B cell (primary cell): ENCODE results near the gene CFAP157. TPM values are rescaled to one million over a fixed set of nuclear protein-coding genes. Genes with fewer than 3 reads are reported as not detected.
A peak's percentile ranks its signal among the peaks of the same experiment; 100 is the strongest.

Source experiments
- ATAC-seq: fragments of 200-7000 bp; cut with Tn5 transposase; one replicate; pipeline ENCODE4 v1.10.0; 2021; ENCODE audit warnings: low read depth, mild to moderate bottlenecking, moderate number of reproducible peaks, moderate library complexity
- CTCF ChIA-PET: fragments of 350-600 bp; sonication (Branson Sonifier 250); formaldehyde crosslinking; loops from one replicate; lab custom pipeline; 2021; ENCODE audit warnings: antibody characterized with exemption, inconsistent platforms; lab: Charles Lee
- POLR2A ChIA-PET: fragments of 350-600 bp; sonication (Branson Sonifier 250); formaldehyde crosslinking; loops from one replicate; lab custom pipeline; 2021; ENCODE audit warnings: antibody characterized with exemption; lab: Charles Lee
- DNase-seq: peaks from one replicate; pipeline ENCODE4 v3.0.0; 2013
- H2AFZ ChIP-seq: 2 replicates; pipeline ENCODE4 v1.6.1; 2012; ENCODE audit warnings: mild to moderate bottlenecking, low read depth, low read length; ENCODE audit not compliant: insufficient read depth, poor library complexity, severe bottlenecking
- H3K27ac ChIP-seq, 2 donors: 1 replicate in 1 of 2; 2 replicates in 1 of 2; pipeline ENCODE4 v1.5.1; 2012 to 2013; ENCODE audit warnings: low read length in 2 of 2, mild to moderate bottlenecking in 2 of 2, moderate library complexity in 1 of 2
- H3K27me3 ChIP-seq, 4 experiments: fragments of 200-600 bp in 1 of 4; sonication (generic) in 1 of 4; replicated peaks in 1 of 4; 1 replicate in 2 of 4; 2 replicates in 2 of 4; pipeline versions ENCODE4 v1.6.1 to v1.7.0; 2013 to 2016; ENCODE audit warnings: low read length in 3 of 4, mild to moderate bottlenecking in 2 of 4, mixed read lengths in 1 of 4, moderate library complexity in 1 of 4; ENCODE audit not compliant: insufficient read depth in 4 of 4, control insufficient read depth in 3 of 4; ENCODE audit errors: control extremely low read depth in 1 of 4
- H3K36me3 ChIP-seq, 2 experiments: replicated peaks in 1 of 2; 1 replicate in 1 of 2; 2 replicates in 1 of 2; pipeline versions ENCODE4 v1.6.1 to v1.7.1; 2013; ENCODE audit warnings: low read length in 1 of 2; ENCODE audit not compliant: insufficient read depth in 2 of 2, control insufficient read depth in 1 of 2; ENCODE audit errors: control extremely low read depth in 1 of 2, extremely low read depth in 1 of 2
- H3K4me1 ChIP-seq, 2 donors: fragments of 200-600 bp in 1 of 2; sonication (generic) in 1 of 2; 1 replicate in 1 of 2; 2 replicates in 1 of 2; pipeline versions ENCODE4 v1.5.1 to v1.6.1; 2013 to 2017; ENCODE audit warnings: low read length in 2 of 2; ENCODE audit not compliant: control insufficient read depth in 2 of 2, insufficient read depth in 2 of 2
- H3K4me2 ChIP-seq: replicated peaks from 2 replicates; pipeline ENCODE3; 2012; ENCODE audit warnings: mild to moderate bottlenecking, low read depth, low read length; ENCODE audit not compliant: poor library complexity, severe bottlenecking
- H3K4me3 ChIP-seq, 5 experiments: fragments of 200-600 bp in 1 of 5; sonication (generic) in 1 of 5; 1 replicate in 3 of 5; 2 replicates in 2 of 5; pipeline versions ENCODE4 v1.5.1 to v1.7.0; 2011 to 2016; ENCODE audit warnings: low read length in 4 of 5, mild to moderate bottlenecking in 4 of 5, low read depth in 2 of 5, control low read depth in 1 of 5, moderate library complexity in 1 of 5; ENCODE audit not compliant: insufficient read depth in 1 of 5; ENCODE audit errors: control extremely low read depth in 1 of 5, extremely low read depth in 1 of 5
- H3K79me2 ChIP-seq: fragments of 200-600 bp; sonication (generic); one replicate; pipeline ENCODE4 v1.6.0; 2016; ENCODE audit warnings: low read length; ENCODE audit not compliant: control insufficient read depth, insufficient read depth
- H3K9ac ChIP-seq: fragments of 200-600 bp; sonication (generic); 2 replicates; pipeline ENCODE4 v1.6.1; 2017; ENCODE audit warnings: mild to moderate bottlenecking, low read length, moderate library complexity
- H3K9me3 ChIP-seq, 3 donors: one replicate each; pipeline versions ENCODE4 v1.6.1 to v1.7.1; 2013; ENCODE audit warnings: low read length in 2 of 3; ENCODE audit not compliant: control insufficient read depth in 2 of 3, insufficient read depth in 1 of 3; ENCODE audit errors: control extremely low read depth in 1 of 3
- H4K20me1 ChIP-seq: 2 replicates; pipeline ENCODE4 v1.6.0; 2012; ENCODE audit warnings: mild to moderate bottlenecking, low read length; ENCODE audit not compliant: insufficient read depth, control insufficient read depth, poor library complexity, severe bottlenecking
- H3K27ac Mint-ChIP-seq: one replicate; pipeline ENCODE4 v1.8.0; 2021; ENCODE audit warnings: mixed read lengths
- H3K27me3 Mint-ChIP-seq: one replicate; pipeline ENCODE4 v1.8.0; 2021; ENCODE audit warnings: mixed read lengths
- H3K4me1 Mint-ChIP-seq: one replicate; pipeline ENCODE4 v1.8.0; 2021; ENCODE audit warnings: mixed read lengths
- H3K4me3 Mint-ChIP-seq: one replicate; pipeline ENCODE4 v1.8.0; 2021; ENCODE audit warnings: mixed read lengths
- H3K9me3 Mint-ChIP-seq: one replicate; pipeline ENCODE4 v1.8.0; 2022; ENCODE audit warnings: mixed read lengths; ENCODE audit not compliant: insufficient read depth
- CTCF ChIP-seq: fragments of 200-600 bp; IDR thresholded peaks from one replicate; pipeline ENCODE4 v1.8.0; 2022; ENCODE audit warnings: antibody characterized with exemption, mild to moderate bottlenecking
- EZH2 ChIP-seq: IDR thresholded peaks from 2 replicates; pipeline ENCODE4 v1.6.1; 2012; ENCODE audit warnings: borderline replicate concordance, low read depth, mild to moderate bottlenecking, moderate library complexity, low read length; ENCODE audit not compliant: insufficient read depth, poor library complexity, severe bottlenecking
- WGBS: methylation state at CpG from one replicate; pipeline ENCODE4 v1.1.5; 2013; ENCODE audit warnings: missing lambda C conversion rate; ENCODE audit not compliant: insufficient coverage; 5-methylcytosine and 5-hydroxymethylcytosine counted together
- intact Hi-C: fragments of 100-400 bp; cut with micrococcal nuclease; formaldehyde crosslinking; loops from one replicate; pipeline ENCODE4 v1.10.0; 2022
- polyA plus RNA-seq: library from polyadenylated mRNA; depleted of rRNA; stranded (reverse); fragments of >200 nt; gene quantifications from 2 replicates; pipeline ENCODE4 v1.2.3, GENCODE V29; 2012
- total RNA-seq, 2 donors: library from RNA; stranded (reverse); fragments of 120-200 nt in 1 of 2; gene quantifications; 1 replicate in 1 of 2; 2 replicates in 1 of 2; pipeline versions ENCODE4 v1.2.3 to v1.2.4, GENCODE V29; 2013 to 2022

CFAP157 gene
- total and polyA plus RNA-seq, 2 donors (not counting 1 experiment from before 2014, with no cell fraction given) = 0.03 TPM; not detected in 1

- peaks cover 0 to 23% of the 10 kb centered on the region in 2 experiments for H3K36me3 ChIP-seq
- H3K9me3 ChIP-seq = no peaks in the 10 kb centered on the region
- no peak for ATAC-seq
- H4K20me1 ChIP-seq = peaks cover 5% of the 10 kb centered on the region
- no peak overlapping the region for H3K9ac ChIP-seq
- POLR2A ChIA-PET = interaction anchor here (2.6 kb wide), 1 partner anchor 51 kb away, joined by 39 read pairs; the partner anchor contains the start of gene CDK9
- Mint-ChIP-seq H3K27me3 (no peaks in the 10 kb centered on the region), H3K4me1 (peaks cover 16% of the 10 kb centered on the region), H3K4me3 (peak overlapping the region; percentile 85), H3K9me3 (no peaks in the 10 kb centered on the region), H3K27ac (peak overlapping the region; percentile 53)
- H3K4me3 ChIP-seq = no peak overlapping the region
- H3K4me1 ChIP-seq = peaks cover 11 to 16% of the 10 kb centered on the region in 2 donors
- intact Hi-C loops = loop anchor here (1.0 kb wide), 2 partner anchors 143 to 164 kb away; a partner anchor contains a TSS
- peak overlapping the region in 1 of 2 donors; percentile 16 for H3K27ac ChIP-seq
- no peak for TF ChIP-seq EZH2
- no peaks in the 10 kb centered on the region for H3K27me3 ChIP-seq
- no peak for DNase-seq
- peaks cover 5% of the 10 kb centered on the region for H3K79me2 ChIP-seq
- H2AFZ ChIP-seq = no peak overlapping the region
- no peak overlapping the region for H3K4me2 ChIP-seq
- WGBS = 76% methylated on average over 2 of the region's 2 CpGs
- CTCF ChIA-PET = interaction anchor here (1.1 to 3.0 kb wide), 7 partner anchors 17 to 519 kb away, joined by 5 to 47 read pairs (median 8); partner anchors contain the start of genes PTRH1 and TTC16
Observed at GRCh38 chr9:127733614-127734013, 26.8 kb downstream of the CFAP157 start.

GRCh38 chr9:127734247-127734746 lies 27.5 kb downstream of the CFAP157 start:
- peaks cover 0 to 28% of the 10 kb centered on the region in 2 experiments for H3K36me3 ChIP-seq
- WGBS = 73% methylated on average over 22 of the region's 22 CpGs
- H3K27me3 ChIP-seq = no peaks in the 10 kb centered on the region
- POLR2A ChIA-PET = interaction anchor here (0.8 to 2.6 kb wide), 11 partner anchors 19 to 283 kb away, joined by 3 to 39 read pairs (median 9); partner anchors contain the start of genes CDK9, LRSAM1, PTRH1 and RPL12
- peaks cover 5% of the 10 kb centered on the region for H3K79me2 ChIP-seq
- Mint-ChIP-seq H3K27ac (peak overlapping the region; percentile 88), H3K4me1 (peaks cover 16% of the 10 kb centered on the region), H3K4me3 (peak overlapping the region; percentile 85), H3K9me3 (no peaks in the 10 kb centered on the region), H3K27me3 (no peaks in the 10 kb centered on the region)
- H3K4me3 ChIP-seq = peak overlapping the region in 4 of 5 experiments; percentile 45 to 76 (median 64)
- H3K9me3 ChIP-seq = no peaks in the 10 kb centered on the region
- TF ChIP-seq CTCF (peak; percentile 80), EZH2 (no peak)
- peak overlapping the region; percentile 74 for H3K9ac ChIP-seq
- peak overlapping the region; percentile 65 to 96 for H3K27ac ChIP-seq
- ATAC-seq (no peak), DNase-seq (no peak)
- H3K4me1 ChIP-seq = peaks cover 11 to 16% of the 10 kb centered on the region in 2 donors
- peak overlapping the region; percentile 86 for H2AFZ ChIP-seq
- peaks cover 5% of the 10 kb centered on the region for H4K20me1 ChIP-seq
- intact Hi-C loops = loop anchor here (1.0 kb wide), 2 partner anchors 144 to 165 kb away; a partner anchor contains a TSS
- peak overlapping the region; percentile 89 for H3K4me2 ChIP-seq
- CTCF ChIA-PET = interaction anchor here (0.6 to 4.3 kb wide), 55 partner anchors 9 to 914 kb away, joined by 3 to 109 read pairs (median 6); partner anchors contain the start of genes CDK9, CFAP157, ENG and FPGS
